ENCODE measurements around the gene CALU. TPM values are rescaled to one million over a fixed set of nuclear protein-coding genes. Genes with fewer than 3 reads are reported as not detected.

Gene CALU
- total RNA-seq, 1 experiment from 2014 or later = 169 TPM

DNA sequence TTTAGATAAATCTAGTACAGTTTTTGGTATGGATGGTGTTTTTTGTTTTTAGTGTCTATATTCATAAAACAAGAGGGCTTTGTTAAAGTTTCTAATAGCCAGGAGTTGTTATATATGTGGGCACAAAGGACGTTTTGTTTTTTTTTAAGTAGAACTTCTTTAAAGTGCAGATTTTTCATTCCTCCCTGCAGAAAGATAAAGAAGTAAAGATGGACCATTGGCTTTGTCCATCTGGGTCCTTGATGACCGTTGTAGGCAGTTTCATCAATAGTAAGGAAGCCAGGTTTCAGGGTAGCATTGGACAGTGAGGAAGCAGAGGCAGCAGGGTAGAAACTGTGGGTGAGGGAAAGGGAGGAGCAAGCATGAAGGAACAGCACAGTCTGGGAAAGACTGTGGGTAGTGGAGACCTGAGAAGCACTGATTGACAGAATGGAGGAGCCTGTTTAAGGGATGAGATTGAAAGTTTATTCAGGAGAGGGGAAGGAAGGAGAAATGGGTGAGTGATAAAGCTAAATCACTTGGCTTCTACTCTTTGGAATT lies 5.3 kb downstream of the CALU start:
- no peak for ATAC-seq
- no peaks in the 10 kb centered on the region for H3K9me2 ChIP-seq (replicated peaks; ENCODE audit: low read length)
- intact Hi-C loops (cut with micrococcal nuclease) = no loop called here
- no TSS peak for BruUV-seq (replicated peaks)
- H3K9ac ChIP-seq (ENCODE audit: low read length) = no peak overlapping the region
- H3F3A ChIP-seq (ENCODE audit: low read length, unreplicated experiment) = no peaks in the 10 kb centered on the region
- peaks cover 74% of the 10 kb centered on the region for H4K20me1 ChIP-seq (ENCODE audit: low read length)
- H3K9me3 ChIP-seq (ENCODE audit: low read length) = no peaks in the 10 kb centered on the region
- CTCF ChIA-PET = no interaction called here
- POLR2A ChIA-PET (ENCODE audit: unreplicated experiment) = no interaction called here
- no peak overlapping the region for H3K27ac ChIP-seq (ENCODE audit: low read length)
- peaks cover 32% of the 10 kb centered on the region for H3K4me1 ChIP-seq (ENCODE audit: insufficient read depth, low read length)
- no peak overlapping the region for H3K4me2 ChIP-seq (ENCODE audit: low read length)
- no peak overlapping the region for H2AFZ ChIP-seq (ENCODE audit: low read length)
- no peak overlapping the region for H3K4me3 ChIP-seq (ENCODE audit: low read length)
- H3K36me3 ChIP-seq (ENCODE audit: low read depth, low read length) = peaks cover 29% of the 10 kb centered on the region
- no peak for TF ChIP-seq EZH2phosphoT487 (IDR thresholded peaks at IDR 0.05; ENCODE audit: borderline replicate concordance, low read length)
- no peak for TF ChIP-seq EZH2 (IDR thresholded peaks at IDR 0.05; ENCODE audit: low read length, unreplicated experiment)
- H3K79me2 ChIP-seq (ENCODE audit: low read length) = peaks cover 100% of the 10 kb centered on the region
- no peak for DNase-seq
- no peaks in the 10 kb centered on the region for H3K27me3 ChIP-seq (ENCODE audit: low read length)

DNA sequence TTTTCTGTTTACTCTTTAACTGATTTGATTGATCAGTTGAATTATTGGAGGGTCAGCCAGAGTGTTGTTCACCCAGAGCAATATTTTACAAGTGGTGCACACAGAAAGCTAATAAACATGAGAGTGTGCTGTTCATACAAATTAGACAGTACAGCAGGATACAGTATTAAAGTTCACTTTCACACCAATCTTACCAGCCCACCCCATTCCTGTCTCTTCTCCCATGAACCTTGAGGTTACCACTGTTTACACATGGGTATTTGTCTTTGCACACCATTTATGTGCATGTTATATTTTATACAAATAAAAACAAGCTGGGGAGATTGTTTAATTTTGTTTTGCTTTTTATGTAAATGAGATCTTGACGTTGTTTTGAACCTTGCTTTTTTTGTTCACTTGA lies 6.5 kb downstream of the CALU start:
- Histone ChIP-seq H3K9me3 (ENCODE audit: low read length) (no peaks in the 10 kb centered on the region), H2AFZ (ENCODE audit: low read length) (no peak overlapping the region), H3K4me2 (ENCODE audit: low read length) (no peak overlapping the region), H3K36me3 (ENCODE audit: low read depth, low read length) (peaks cover 40% of the 10 kb centered on the region), H3K4me1 (ENCODE audit: insufficient read depth, low read length) (peaks cover 26% of the 10 kb centered on the region), H3K4me3 (ENCODE audit: low read length) (no peak overlapping the region), H4K20me1 (ENCODE audit: low read length) (peaks cover 65% of the 10 kb centered on the region), H3K27ac (ENCODE audit: low read length) (no peak overlapping the region), H3K9ac (ENCODE audit: low read length) (no peak overlapping the region), H3K79me2 (ENCODE audit: low read length) (peaks cover 93% of the 10 kb centered on the region), H3K27me3 (ENCODE audit: low read length) (no peaks in the 10 kb centered on the region), H3F3A (ENCODE audit: low read length, unreplicated experiment) (no peaks in the 10 kb centered on the region), H3K9me2 (replicated peaks; ENCODE audit: low read length) (no peaks in the 10 kb centered on the region)
- no TSS peak for BruUV-seq (replicated peaks)
- intact Hi-C loops (cut with micrococcal nuclease) = no loop called here
- POLR2A ChIA-PET (ENCODE audit: unreplicated experiment) = no interaction called here
- no peak for DNase-seq
- CTCF ChIA-PET = interaction anchor here (0.7 kb wide), 1 partner anchor 8 kb away, joined by 3 read pairs; no protein-coding TSS in a partner anchor
- ATAC-seq = no peak
- TF ChIP-seq EZH2 (IDR thresholded peaks at IDR 0.05; ENCODE audit: low read length, unreplicated experiment) = no peak
- no peak for TF ChIP-seq EZH2phosphoT487 (IDR thresholded peaks at IDR 0.05; ENCODE audit: borderline replicate concordance, low read length)
- TF ChIP-seq, protein P1, sequence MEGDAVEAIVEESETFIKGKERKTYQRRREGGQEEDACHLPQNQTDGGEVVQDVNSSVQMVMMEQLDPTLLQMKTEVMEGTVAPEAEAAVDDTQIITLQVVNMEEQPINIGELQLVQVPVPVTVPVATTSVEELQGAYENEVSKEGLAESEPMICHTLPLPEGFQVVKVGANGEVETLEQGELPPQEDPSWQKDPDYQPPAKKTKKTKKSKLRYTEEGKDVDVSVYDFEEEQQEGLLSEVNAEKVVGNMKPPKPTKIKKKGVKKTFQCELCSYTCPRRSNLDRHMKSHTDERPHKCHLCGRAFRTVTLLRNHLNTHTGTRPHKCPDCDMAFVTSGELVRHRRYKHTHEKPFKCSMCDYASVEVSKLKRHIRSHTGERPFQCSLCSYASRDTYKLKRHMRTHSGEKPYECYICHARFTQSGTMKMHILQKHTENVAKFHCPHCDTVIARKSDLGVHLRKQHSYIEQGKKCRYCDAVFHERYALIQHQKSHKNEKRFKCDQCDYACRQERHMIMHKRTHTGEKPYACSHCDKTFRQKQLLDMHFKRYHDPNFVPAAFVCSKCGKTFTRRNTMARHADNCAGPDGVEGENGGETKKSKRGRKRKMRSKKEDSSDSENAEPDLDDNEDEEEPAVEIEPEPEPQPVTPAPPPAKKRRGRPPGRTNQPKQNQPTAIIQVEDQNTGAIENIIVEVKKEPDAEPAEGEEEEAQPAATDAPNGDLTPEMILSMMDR (conservative IDR thresholded peaks at IDR 0.05; ENCODE audit: low read depth, low read length) = no peak

DNA sequence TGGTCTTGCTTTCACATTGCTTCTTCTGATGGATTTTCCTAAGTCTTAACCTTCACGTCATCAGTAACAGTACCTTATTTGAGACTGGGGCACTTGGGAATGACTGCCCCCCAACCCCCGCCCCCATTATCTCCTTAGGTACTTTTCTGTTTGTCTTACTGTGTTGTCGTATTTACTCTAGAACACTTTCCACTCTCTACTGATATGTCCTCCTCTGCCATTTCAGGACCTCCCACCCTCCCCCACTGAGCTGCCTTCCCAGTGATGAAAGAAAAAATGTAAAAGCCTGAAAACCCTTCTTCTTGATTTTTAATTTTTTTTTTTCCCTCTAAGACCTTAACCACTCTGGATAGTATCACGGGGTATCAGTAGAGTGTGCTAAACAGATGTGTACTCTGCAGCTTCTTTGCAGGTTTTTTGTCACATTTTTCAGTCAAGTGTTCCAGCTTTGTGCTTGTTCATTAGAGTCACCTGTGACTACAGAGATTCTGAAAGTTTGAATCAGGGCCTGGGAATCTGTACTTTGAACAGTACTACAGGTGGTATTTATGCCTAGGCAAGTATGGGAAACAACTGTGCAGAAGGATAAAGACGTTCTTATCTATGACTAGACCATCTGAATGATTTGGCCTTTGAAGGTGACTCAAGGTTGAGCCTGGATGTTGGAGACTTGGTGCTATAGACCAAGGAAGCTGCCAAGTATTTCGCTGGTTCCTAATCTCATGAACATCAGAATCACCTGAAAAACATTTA lies 8.3 kb downstream of the CALU start:
- Histone ChIP-seq H3K9ac (ENCODE audit: low read length) (no peak overlapping the region), H2AFZ (ENCODE audit: low read length) (no peak overlapping the region), H3F3A (ENCODE audit: low read length, unreplicated experiment) (no peaks in the 10 kb centered on the region), H4K20me1 (ENCODE audit: low read length) (peaks cover 47% of the 10 kb centered on the region), H3K9me2 (replicated peaks; ENCODE audit: low read length) (no peaks in the 10 kb centered on the region), H3K27ac (ENCODE audit: low read length) (no peak overlapping the region), H3K79me2 (ENCODE audit: low read length) (peaks cover 82% of the 10 kb centered on the region), H3K9me3 (ENCODE audit: low read length) (no peaks in the 10 kb centered on the region), H3K4me1 (ENCODE audit: insufficient read depth, low read length) (peaks cover 8% of the 10 kb centered on the region), H3K27me3 (ENCODE audit: low read length) (no peaks in the 10 kb centered on the region), H3K36me3 (ENCODE audit: low read depth, low read length) (peaks cover 43% of the 10 kb centered on the region), H3K4me3 (ENCODE audit: low read length) (no peak overlapping the region), H3K4me2 (ENCODE audit: low read length) (no peak overlapping the region)
- no TSS peak for BruUV-seq (replicated peaks)
- ChIA-PET POLR2A (ENCODE audit: unreplicated experiment) (no interaction called here), CTCF (no interaction called here)
- intact Hi-C loops (cut with micrococcal nuclease) = no loop called here
- no peak for TF ChIP-seq EZH2 (IDR thresholded peaks at IDR 0.05; ENCODE audit: low read length, unreplicated experiment)
- TF ChIP-seq EZH2phosphoT487 (IDR thresholded peaks at IDR 0.05; ENCODE audit: borderline replicate concordance, low read length) = no peak
- TF ChIP-seq, protein P1 (conservative IDR thresholded peaks at IDR 0.05; ENCODE audit: low read depth, low read length) = no peak
- no peak for ATAC-seq
- DNase-seq = no peak

Data from PC-3 (cell line).